Measurements from ENCODE around the gene ZFP36.

The ZFP36 gene

GRCh38 chr19:39384839-39385568 lies 21.6 kb upstream of the ZFP36 start:
- no peak for DNase-seq (ENCODE audit: low spot score)

DNA sequence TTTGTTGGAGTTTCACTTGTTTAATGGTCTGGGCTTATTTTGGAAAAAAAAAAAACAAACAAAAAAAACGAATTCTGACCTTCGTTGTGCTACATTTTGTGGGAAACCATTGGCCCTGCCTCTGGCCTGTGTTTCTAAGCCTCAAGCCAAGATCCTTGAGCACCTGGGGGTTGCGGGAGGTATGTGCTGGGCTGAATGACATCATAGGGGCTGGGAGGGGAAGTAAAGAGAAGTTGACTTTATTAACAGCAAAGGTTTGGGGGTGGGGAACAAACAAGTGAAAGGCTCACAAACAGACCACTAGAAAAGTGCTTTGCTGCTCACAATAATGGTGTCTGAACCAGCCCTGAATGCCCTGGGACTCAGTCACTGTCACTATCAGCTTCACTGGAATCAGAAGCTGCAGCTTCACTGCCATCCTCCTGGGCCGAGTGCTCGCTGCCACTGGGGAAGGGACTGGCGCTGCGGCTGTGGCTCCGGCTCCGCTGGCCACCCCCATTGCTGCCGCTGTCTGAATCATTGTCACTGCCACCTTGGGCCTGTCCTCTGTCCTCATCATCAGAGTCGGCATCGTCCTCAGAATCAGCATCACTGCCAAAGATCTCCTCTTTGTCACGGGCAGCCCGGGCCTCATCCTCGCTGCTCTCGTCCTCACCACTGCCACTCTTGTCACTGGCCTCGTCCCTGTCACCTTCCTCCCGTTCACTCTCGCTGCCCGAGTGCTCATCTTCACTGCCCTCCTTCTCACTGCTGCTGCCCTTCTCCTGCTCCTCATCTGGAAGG lies 20.8 kb upstream of the ZFP36 start:
- DNase-seq (ENCODE audit: low spot score), result no peak

DNA sequence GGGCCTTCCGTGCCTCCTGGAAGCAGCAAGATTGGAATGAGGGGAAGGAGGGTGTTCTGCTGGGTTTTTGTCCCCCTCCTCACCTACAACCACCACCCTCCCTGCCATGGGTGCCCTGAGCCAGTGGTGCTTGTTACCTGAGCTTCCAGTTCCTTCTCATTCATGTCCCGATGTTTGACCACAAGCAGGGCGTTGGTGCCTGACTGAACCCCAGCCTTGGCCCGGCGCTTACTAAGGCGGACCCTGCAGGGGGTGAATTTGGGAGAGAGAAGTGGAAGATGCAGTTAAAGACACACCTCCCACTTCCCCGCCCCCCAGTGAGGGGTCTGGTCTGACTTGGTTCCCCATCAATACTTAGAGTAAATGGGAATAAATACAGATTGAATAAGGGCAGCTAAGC lies 20.1 kb upstream of the ZFP36 start:
- no peak for DNase-seq (ENCODE audit: low spot score)

DNA sequence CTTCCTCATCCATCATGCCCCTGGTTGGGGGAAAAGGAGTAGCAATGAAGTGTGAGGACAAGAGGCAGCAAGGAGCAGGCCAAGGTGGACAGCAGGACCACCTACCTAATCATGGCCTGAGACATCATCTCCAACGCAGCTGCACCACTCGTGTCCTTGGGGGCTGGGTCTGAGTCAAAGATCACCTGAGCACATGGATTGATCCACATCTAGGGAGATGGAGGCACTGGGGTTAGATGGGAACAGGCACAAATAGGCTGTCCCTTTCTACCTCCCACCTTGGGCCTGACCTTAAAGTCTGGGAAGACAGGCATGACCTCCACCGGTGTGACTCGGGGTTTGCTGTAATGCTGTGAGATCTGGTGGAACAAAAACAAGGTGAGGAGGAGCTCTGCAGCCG lies 18.0 kb upstream of the ZFP36 start:
- no peak for DNase-seq (ENCODE audit: low spot score)

DNA sequence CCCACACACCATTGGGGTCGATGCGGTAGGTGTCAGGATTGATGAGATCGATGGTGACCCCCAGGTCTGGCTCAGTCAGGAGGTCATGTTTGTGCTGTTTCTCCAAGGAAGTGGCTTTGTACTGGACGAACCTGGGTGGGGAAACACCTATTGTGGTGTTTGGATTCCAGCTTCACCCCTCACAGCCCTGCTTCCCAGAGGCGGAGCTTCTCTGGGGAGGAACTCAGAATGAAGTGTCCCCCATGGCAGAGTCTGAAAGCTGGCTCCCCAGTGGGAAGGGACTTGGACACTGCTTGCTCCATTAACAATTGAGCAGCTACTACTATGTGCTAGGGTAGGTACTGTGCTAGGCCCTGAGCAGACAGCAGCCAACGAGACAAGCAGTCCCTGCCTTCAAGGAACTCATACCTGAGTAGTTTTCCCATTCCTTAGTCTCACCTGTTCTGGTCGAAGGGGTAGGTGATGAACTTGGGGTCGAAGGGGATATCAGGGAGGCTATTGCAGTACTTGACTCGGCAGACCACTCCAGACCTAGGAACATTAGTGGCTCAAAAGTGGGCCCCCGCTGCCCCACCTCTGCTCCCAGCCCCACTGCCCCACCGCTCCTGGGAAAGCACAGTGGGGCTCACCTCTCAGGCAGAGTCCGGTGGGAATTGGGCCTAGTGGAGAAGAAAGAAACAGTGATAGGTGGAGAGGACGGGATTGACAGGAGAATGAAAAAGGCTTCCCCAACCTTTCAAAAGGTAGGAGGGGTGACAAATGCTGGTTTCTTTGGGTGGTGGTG lies 16.8 kb upstream of the ZFP36 start:
- DNase-seq (ENCODE audit: low spot score), result no peak

- no peak for DNase-seq (ENCODE audit: low spot score)
These were observed 16.2 kb upstream of the ZFP36 start for GRCh38 chr19:39390451-39390750.

- peak; percentile 99 for DNase-seq (ENCODE audit: low spot score)
These were observed 15.8 kb upstream of the ZFP36 start, which contains the start of the genes MED29 and PAF1 for GRCh38 chr19:39390751-39391437. MED29 (plus strand) TSS chr19:39391378; CDS start chr19:39391423, 45 bp downstream. PAF1 (minus strand) TSS chr19:39391106; CDS start chr19:39390864, 242 bp downstream.

GRCh38 chr19:39397360-39398296 lies 9.0 kb upstream of the ZFP36 start:
- DNase-seq (ENCODE audit: low spot score), result peak; percentile 97

GRCh38 chr19:39398297-39398864 lies 8.3 kb upstream of the ZFP36 start:
- DNase-seq (ENCODE audit: low spot score), result no peak

DNA sequence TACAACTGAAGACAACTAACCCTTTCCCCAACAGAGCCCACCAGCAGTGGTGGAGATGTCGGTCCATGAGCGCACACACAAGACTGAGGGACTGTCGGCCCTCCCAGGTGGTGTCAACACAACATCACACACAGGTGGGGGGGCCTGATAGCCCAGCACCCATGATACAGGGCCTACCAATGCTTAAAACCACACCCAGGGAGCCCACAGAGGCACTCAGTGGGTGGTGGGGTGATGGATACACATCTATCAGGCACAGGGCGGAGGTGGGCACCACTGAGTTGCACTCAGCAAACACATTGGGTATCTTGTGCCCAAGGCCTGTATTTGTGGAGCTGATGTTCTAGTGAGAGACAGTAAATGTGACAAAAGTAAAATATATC lies 7.0 kb upstream of the ZFP36 start:
- DNase-seq (ENCODE audit: low spot score), result no peak

DNA sequence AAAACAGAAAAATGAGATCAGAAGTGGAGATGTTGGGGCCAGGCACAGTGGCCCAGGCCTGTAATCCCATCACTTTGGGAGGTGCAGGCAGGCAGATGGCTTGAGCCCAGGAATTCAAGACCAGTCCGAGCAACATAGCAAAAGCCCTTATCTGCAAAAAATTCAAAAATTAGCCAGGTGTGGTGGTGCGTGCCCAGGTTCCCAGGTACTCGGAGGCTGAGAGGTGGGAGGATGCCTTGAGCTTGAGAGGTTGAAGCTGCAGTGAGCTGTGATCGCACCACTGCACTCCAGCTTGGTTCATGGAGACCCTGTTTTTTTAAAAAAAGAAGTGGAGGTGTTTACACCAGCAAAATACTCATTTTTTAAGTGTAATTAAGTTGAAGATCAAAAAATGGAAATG lies 6.6 kb upstream of the ZFP36 start:
- no peak for DNase-seq (ENCODE audit: low spot score)

GRCh38 chr19:39401070-39401548 lies 5.5 kb upstream of the ZFP36 start:
- DNase-seq (ENCODE audit: low spot score), result no peak

DNA sequence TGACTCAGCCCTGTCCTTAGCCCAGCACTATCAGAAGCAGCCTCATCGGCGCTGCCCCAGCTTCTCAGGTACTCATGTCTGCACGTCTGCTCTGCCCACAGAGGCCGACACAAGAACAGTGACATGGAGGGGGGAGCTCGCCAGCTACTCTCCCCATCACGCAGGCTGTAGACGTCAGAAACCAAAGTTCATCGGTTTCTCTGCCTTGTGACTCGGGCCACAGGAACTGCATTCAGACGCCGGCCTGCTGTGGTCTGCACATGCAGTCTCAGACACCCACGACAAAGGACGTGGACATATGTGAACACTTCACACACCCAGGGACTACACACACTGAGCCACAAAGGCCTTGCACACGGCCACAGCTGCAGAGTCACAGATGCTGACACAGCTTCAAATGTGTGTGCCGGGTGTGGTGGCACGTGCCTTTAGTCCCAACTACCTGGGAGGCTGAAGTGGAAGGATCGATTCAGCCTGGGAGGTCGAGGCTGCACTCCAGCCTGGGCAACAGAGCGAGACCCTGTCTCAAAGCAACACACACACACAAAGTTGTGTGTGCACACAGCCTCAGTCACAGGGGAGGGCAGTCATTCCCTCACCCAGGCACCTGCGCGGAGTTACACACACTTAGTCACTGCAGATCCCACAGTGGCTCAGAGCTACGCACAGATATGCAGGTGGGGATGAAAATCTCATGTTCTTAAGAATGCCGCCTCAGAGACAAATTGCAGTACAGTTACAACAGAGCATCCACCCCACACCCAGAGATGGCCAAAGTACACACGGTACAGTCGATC lies 4.9 kb upstream of the ZFP36 start:
- no peak for DNase-seq (ENCODE audit: low spot score)

DNA sequence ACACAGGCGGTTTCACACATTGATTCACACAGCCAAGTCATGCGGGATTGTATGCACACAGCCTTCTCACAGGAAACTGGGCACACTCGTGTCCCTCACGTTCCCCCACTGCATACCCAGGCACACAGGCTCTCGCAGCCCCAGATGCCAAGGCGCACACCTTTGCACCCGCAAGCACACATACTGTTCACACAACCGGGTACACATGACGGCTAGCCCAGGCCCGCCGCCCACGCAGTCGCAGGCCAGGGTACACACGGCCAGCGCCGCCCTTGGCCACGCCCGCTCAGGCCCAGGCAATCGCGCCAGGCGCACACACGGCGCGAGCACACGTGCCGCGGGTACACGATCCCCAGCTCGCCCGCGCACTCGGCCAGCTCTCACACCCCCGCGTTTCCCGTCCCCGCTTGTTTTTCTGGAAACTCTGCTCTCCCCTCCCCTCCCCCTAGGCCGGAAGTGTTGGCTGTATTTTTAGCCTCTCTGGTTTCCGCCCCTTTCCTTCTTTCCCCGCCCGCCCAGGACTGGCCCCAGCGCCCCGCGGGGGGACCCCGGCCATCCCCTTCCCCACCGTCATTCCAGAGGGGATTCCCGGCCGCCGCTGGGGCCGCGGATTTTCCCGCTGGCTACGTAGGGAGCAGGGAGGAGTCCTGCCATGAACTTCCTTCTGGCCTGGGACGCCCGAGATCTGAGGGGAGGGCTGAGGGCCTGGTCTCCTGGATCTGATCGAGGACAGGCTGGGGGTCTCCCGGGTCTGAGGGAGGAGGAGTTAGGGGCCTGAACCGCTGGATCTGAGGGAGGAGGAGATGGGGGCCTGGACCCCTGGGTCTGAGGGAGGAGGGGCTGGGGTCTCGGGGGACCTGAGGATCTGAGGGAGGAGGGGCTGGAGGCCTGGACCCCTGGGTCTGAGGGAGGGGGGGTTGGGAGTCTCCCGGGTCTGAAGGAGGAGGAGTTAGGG lies 4.0 kb upstream of the ZFP36 start:
- DNase-seq (ENCODE audit: low spot score), result peak; percentile 74

GRCh38 chr19:39403331-39404312 lies 3.0 kb upstream of the ZFP36 start:
- no peak for DNase-seq (ENCODE audit: low spot score)

GRCh38 chr19:39405261-39405957 lies 1.2 kb upstream of the ZFP36 start:
- DNase-seq (ENCODE audit: low spot score), result no peak

All from HuH-7 (cell line).